ENCODE results near the gene CHD9.

Gene CHD9

GRCh38 chr16:53098526-53099317 lies 43.9 kb downstream of the CHD9 start:
- peak; percentile 90 for DNase-seq

GRCh38 chr16:53099318-53100130 lies 44.7 kb downstream of the CHD9 start:
- DNase-seq = peak; percentile 90

GRCh38 chr16:53100131-53100748 lies 45.4 kb downstream of the CHD9 start:
- no peak for DNase-seq

- no peak for DNase-seq
Observed at GRCh38 chr16:53100889-53101288, 46.1 kb downstream of the CHD9 start.

GRCh38 chr16:53103811-53104210 lies 49.0 kb downstream of the CHD9 start:
- DNase-seq = no peak

GRCh38 chr16:53105565-53105964 lies 50.8 kb downstream of the CHD9 start:
- DNase-seq = no peak

GRCh38 chr16:53111078-53111791 lies 56.4 kb downstream of the CHD9 start:
- DNase-seq = peak; percentile 37

- DNase-seq = no peak
Observed at GRCh38 chr16:53112015-53112414, 57.2 kb downstream of the CHD9 start.

- DNase-seq = no peak
Observed at GRCh38 chr16:53115047-53115446, 60.3 kb downstream of the CHD9 start.

GRCh38 chr16:53115773-53116172 lies 61.0 kb downstream of the CHD9 start:
- no peak for DNase-seq

GRCh38 chr16:53121043-53121620 lies 66.3 kb downstream of the CHD9 start:
- DNase-seq = no peak

- no peak for DNase-seq
Observed at GRCh38 chr16:53121661-53122060, 66.9 kb downstream of the CHD9 start.

GRCh38 chr16:53123747-53124146 lies 69.0 kb downstream of the CHD9 start:
- peak; percentile 40 for DNase-seq

- no peak for DNase-seq
Observed at GRCh38 chr16:53126390-53126789, 71.6 kb downstream of the CHD9 start.

- DNase-seq = peak; percentile 92
Observed at GRCh38 chr16:53129281-53130158, 74.7 kb downstream of the CHD9 start.

- DNase-seq = peak; percentile 97
Observed at GRCh38 chr16:53130159-53131049, 75.6 kb downstream of the CHD9 start.

- DNase-seq = peak; percentile 22
Observed at GRCh38 chr16:53131050-53131362, 76.2 kb downstream of the CHD9 start.

- peak; percentile 55 for DNase-seq
Observed at GRCh38 chr16:53131363-53132071, 76.7 kb downstream of the CHD9 start.

- DNase-seq = no peak
Observed at GRCh38 chr16:53132406-53132805, 77.6 kb downstream of the CHD9 start.

- DNase-seq = no peak
Observed at GRCh38 chr16:53135329-53135728, 80.5 kb downstream of the CHD9 start.
